Measurements from ENCODE around the gene SYPL1. TPM values are rescaled to one million over a fixed set of nuclear protein-coding genes. Genes with fewer than 3 reads are reported as not detected.
"Not testable (repeated sequence)": the region's sequence is repeated elsewhere in the genome, so short reads cannot be mapped to it uniquely, and the experiment has no call there.

Gene SYPL1
- total RNA-seq, result 27.4 and 29.3 TPM in 2 replicates

- intact Hi-C loops (cut with micrococcal nuclease), result loop anchor here (1.0 to 5.0 kb wide), 11 partner anchors 42 to 1155 kb away; partner anchors contain the start of genes CCDC71L, KMT2E and RINT1
These were observed at the start of gene SYPL1 for GRCh38 chr7:106112118-106112971. SYPL1 (minus strand) TSS chr7:106112312; CDS start chr7:106112208, 104 bp downstream.

GRCh38 chr7:106155027-106155426, 42.9 kb upstream of the SYPL1 start:
- intact Hi-C loops (cut with micrococcal nuclease), result no loop called here

DNA sequence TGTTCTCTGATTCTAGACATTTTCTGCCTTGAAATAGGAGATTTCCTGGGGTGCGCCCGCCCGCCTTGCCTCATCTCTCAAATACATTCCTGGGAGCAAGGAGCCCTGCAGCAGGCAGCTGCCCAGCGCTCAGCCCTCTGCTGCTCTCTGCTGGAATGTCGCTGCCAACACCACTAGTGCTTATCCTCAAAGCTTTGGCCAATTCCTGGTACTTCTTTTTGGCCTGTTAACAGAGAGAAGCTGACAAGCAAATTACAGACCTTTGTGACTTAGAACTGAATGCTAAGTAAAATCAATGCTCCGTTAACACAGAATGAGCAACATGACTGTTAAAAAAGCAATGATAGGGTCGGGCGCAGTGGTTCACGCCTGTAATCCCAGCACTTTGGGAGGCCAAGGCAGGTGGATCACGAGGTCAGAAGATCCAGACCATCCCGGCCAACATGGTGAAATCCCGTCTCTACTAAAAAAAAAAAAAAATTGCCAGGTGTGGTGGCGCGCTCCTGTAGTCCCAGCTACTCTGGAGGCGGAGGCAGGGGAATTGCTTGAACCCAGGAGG, 41.9 kb upstream of the SYPL1 start:
- intact Hi-C loops (cut with micrococcal nuclease), result loop anchor here (1.0 to 5.0 kb wide), 7 partner anchors 12 to 502 kb away; partner anchors contain the start of gene SYPL1

DNA sequence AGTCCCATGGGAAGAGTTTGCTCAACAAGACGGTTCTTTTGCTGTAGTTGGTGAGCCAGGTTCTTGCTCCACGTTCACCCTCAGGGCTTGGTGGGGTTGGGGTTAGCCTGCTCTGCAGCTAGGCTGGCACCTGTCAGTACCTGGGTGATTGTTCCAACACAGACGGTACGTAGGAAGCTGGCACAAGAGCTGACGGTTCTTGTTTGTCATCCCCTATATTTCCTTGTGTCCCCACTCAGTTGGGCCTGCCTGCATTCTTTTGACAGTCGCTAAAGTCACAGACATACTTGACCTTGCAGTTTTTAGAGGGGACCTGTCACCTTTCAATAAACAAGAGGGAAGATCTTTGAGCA, 40.2 kb upstream of the SYPL1 start:
- intact Hi-C loops (cut with micrococcal nuclease), result loop anchor here (2.0 to 5.0 kb wide), 2 partner anchors 43 to 500 kb away; no protein-coding TSS in a partner anchor

- intact Hi-C loops (cut with micrococcal nuclease), result loop anchor here (2.0 to 5.0 kb wide), 2 partner anchors 43 to 499 kb away; no protein-coding TSS in a partner anchor
These were observed 39.6 kb upstream of the SYPL1 start for GRCh38 chr7:106151459-106152312.

DNA sequence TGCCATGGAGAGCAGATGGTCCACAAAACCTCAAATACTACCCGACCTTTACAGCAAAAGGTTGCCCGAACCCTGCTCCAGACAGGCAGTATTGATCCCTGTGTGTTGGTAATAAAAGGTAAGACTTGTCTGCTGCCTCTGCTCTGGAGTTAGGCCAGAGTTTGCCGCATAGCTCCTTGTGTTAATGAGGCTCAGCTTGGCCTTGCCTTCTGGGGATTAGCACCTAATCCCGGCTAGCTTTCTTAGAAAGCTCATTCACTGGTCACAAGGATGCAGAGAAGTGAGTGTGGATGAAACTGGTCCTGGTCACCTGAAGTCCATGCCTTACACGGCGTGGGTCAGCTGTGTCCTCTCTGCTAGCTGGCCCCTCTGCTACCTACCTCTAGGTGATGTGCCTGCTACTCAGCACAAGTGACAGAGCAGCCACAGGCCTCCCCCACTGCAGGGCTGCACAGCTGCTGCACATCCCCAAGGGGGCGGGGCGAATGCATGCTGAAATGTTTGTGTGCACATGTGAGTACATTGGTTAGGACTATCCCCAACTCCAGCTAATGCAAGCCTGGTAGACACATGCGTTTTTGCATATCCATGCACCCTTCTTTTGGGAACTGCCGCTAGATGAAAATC, 31.7 kb upstream of the SYPL1 start:
- intact Hi-C loops (cut with micrococcal nuclease), result no loop called here

- intact Hi-C loops (cut with micrococcal nuclease), result no loop called here
These were observed 30.0 kb upstream of the SYPL1 start for GRCh38 chr7:106142136-106142535.

DNA sequence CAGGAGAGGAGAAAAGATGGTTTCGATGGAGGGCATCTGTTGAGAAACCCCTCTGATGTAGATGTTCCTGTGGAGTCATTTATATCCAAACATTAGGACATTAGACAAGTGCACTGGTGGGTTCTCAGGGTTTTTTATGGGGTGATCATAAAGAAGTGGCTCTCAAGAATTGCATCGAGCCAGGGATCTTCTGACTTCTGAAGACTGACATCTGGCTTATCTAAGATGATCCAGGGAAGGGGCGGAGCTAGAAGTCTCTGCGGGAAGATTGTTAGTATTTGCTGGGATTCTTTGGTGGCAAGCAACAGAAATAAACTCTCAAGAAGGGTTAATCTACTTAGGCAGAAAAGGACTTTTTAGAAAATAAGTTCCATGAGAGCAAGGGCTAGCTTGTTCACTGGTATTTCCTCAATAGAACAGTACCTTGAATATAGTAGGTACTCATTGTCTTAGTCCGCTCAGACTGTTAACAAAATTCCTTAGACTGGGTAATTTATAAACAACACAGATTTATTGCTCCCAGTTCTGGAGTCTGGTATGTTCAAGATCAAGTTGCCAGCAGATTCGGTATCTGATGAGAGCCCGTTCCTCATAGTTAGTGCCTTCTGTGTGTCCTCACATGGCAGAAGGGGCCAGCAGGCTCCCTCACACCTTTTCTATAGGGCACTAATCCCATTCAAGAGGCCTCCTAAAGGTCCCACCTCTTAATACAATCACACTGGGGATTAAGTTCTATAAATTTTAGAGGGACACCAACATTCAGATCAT, 28.5 kb upstream of the SYPL1 start:
- intact Hi-C loops (cut with micrococcal nuclease), result no loop called here

- intact Hi-C loops (cut with micrococcal nuclease), result no loop called here
These were observed 27.4 kb upstream of the SYPL1 start for GRCh38 chr7:106139265-106140251.

GRCh38 chr7:106138776-106139175, 26.7 kb upstream of the SYPL1 start:
- intact Hi-C loops (cut with micrococcal nuclease), result no loop called here

DNA sequence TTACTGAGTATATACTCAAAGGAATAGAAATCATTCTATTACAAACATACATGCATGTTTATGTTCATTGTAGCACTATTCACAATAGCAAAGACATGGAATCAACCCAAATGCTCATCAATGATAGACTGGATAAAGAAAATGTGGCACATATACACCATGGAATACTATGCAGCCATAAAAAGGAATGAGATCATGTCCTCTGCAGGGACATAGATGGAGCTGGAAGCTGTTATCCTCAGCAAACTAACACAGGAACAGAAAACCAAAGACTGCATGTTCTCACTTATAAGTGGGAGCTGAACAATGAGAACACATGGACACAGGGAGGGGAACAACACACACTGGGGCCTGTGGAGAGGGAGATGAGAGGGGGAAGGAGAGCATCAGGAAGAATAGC, 26.1 kb upstream of the SYPL1 start:
- intact Hi-C loops (cut with micrococcal nuclease), result not testable (repeated sequence)

GRCh38 chr7:106134241-106134640, 22.1 kb upstream of the SYPL1 start:
- intact Hi-C loops (cut with micrococcal nuclease), result no loop called here

DNA sequence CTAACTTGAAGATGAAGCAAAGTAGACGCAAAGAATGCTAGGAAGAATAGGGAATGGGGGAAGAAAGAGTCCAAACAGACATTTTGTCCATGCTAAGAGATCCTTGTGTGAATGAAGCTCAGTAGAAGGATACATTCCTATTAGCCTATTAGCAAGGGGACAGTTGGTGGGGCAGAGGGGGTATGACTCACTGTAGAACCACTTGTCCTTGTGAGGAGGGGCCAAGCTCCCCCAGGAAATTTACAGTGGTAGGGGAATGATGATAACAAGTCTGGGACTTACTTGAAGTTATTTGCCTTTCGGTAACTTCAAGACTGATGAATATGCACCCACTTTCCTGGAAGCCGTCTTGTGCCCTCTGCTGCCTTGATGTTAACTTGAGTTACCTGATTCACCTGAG, 17.2 kb upstream of the SYPL1 start:
- intact Hi-C loops (cut with micrococcal nuclease), result no loop called here

- intact Hi-C loops (cut with micrococcal nuclease), result no loop called here
These were observed 16.7 kb upstream of the SYPL1 start for GRCh38 chr7:106128836-106129235.

GRCh38 chr7:106127984-106128780, 16.1 kb upstream of the SYPL1 start:
- intact Hi-C loops (cut with micrococcal nuclease), result no loop called here

- intact Hi-C loops (cut with micrococcal nuclease), result loop anchor here (1.0 kb wide), 2 partner anchors 15 to 55 kb away; no protein-coding TSS in a partner anchor
These were observed 14.2 kb upstream of the SYPL1 start for GRCh38 chr7:106126170-106126938.

- intact Hi-C loops (cut with micrococcal nuclease), result no loop called here
These were observed 13.3 kb upstream of the SYPL1 start for GRCh38 chr7:106125417-106125816.

DNA sequence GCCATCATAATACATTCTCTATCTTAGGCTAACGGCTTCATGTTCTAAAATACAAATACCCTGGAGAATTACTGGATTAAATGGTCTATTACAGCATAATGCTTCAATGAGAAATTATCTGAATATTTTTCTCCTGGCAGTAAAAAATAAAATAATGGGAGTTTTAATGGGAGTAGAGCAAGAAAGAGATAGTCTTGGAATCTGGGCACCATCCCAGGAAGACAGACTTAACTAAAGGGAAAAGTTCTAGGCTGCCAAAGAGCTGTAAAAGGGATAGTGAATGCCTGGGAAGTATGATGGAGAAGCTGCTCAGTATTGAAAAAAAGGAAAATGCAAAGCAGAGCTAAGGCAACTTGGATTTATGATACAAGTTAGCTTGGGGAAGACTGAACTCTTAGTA, 12.1 kb upstream of the SYPL1 start:
- intact Hi-C loops (cut with micrococcal nuclease), result no loop called here
